ENCODE results near the gene EML3. TPM values are rescaled to one million over a fixed set of nuclear protein-coding genes. Genes with fewer than 3 reads are reported as not detected.

EML3 gene
- polyA plus RNA-seq, 1 donor from 2014 or later: 0.38 TPM

DNA sequence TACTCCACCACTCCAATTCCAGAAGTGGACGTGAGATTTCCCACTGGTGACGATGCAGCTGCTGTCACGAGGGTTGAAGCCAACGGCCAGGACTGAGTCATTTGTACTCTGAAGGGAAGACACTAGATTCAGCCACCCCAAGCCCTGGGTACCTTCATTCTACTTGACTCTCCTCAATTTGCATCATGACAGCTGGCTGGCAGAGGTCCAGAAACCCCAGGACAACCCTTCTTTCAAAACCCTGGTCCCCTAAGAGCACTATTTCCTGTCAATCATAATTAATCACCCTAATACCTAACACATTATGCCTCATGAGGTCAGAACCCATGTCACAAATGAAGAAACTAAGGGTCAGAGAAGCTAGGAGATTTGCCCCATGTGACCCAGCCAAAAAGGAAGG, 4.9 kb downstream of the EML3 start:
- Histone ChIP-seq H2AFZ (ENCODE audit: low read depth, low read length) (no peak overlapping the region), H3K79me2 (replicated peaks; ENCODE audit: insufficient read depth, low read length) (no peaks in the 10 kb centered on the region), H3K4me2 (ENCODE audit: low read length) (no peak overlapping the region), H3K9ac (ENCODE audit: low read length) (no peak overlapping the region), H3K4me3 (ENCODE audit: low read length) (no peak overlapping the region), H4K20me1 (ENCODE audit: insufficient read depth) (no peaks in the 10 kb centered on the region), H3K27ac (ENCODE audit: low read length) (no peak overlapping the region), H3K36me3 (ENCODE audit: insufficient read depth, low read length) (no peaks in the 10 kb centered on the region), H3K27me3 (ENCODE audit: insufficient read depth, low read depth, low read length) (peaks cover 8% of the 10 kb centered on the region), H3K9me2 (ENCODE audit: insufficient read depth, low read length) (no peaks in the 10 kb centered on the region), H3F3A (ENCODE audit: insufficient read depth, low read length, poor library complexity, severe bottlenecking) (no peaks in the 10 kb centered on the region), H3K9me3 (ENCODE audit: low read length) (no peaks in the 10 kb centered on the region)
- TF ChIP-seq EZH2 (IDR thresholded peaks at IDR 0.05; ENCODE audit: borderline replicate concordance, insufficient read depth, low read length, poor library complexity, severe bottlenecking): no peak
- no peak for TF ChIP-seq SMC3 (conservative IDR thresholded peaks at IDR 0.05; ENCODE audit: poor library complexity)
- TF ChIP-seq, protein P1, sequence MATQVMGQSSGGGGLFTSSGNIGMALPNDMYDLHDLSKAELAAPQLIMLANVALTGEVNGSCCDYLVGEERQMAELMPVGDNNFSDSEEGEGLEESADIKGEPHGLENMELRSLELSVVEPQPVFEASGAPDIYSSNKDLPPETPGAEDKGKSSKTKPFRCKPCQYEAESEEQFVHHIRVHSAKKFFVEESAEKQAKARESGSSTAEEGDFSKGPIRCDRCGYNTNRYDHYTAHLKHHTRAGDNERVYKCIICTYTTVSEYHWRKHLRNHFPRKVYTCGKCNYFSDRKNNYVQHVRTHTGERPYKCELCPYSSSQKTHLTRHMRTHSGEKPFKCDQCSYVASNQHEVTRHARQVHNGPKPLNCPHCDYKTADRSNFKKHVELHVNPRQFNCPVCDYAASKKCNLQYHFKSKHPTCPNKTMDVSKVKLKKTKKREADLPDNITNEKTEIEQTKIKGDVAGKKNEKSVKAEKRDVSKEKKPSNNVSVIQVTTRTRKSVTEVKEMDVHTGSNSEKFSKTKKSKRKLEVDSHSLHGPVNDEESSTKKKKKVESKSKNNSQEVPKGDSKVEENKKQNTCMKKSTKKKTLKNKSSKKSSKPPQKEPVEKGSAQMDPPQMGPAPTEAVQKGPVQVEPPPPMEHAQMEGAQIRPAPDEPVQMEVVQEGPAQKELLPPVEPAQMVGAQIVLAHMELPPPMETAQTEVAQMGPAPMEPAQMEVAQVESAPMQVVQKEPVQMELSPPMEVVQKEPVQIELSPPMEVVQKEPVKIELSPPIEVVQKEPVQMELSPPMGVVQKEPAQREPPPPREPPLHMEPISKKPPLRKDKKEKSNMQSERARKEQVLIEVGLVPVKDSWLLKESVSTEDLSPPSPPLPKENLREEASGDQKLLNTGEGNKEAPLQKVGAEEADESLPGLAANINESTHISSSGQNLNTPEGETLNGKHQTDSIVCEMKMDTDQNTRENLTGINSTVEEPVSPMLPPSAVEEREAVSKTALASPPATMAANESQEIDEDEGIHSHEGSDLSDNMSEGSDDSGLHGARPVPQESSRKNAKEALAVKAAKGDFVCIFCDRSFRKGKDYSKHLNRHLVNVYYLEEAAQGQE (IDR thresholded peaks at IDR 0.05; ENCODE audit: borderline replicate concordance): no peak
- no peak for TF ChIP-seq RAD21 (conservative IDR thresholded peaks at IDR 0.05)
- TF ChIP-seq TAF1 (IDR thresholded peaks at IDR 0.05; ENCODE audit: low read depth): no peak
- TF ChIP-seq MXI1 (conservative IDR thresholded peaks at IDR 0.05; ENCODE audit: poor library complexity, severe bottlenecking): no peak
- TF ChIP-seq, protein P2, sequence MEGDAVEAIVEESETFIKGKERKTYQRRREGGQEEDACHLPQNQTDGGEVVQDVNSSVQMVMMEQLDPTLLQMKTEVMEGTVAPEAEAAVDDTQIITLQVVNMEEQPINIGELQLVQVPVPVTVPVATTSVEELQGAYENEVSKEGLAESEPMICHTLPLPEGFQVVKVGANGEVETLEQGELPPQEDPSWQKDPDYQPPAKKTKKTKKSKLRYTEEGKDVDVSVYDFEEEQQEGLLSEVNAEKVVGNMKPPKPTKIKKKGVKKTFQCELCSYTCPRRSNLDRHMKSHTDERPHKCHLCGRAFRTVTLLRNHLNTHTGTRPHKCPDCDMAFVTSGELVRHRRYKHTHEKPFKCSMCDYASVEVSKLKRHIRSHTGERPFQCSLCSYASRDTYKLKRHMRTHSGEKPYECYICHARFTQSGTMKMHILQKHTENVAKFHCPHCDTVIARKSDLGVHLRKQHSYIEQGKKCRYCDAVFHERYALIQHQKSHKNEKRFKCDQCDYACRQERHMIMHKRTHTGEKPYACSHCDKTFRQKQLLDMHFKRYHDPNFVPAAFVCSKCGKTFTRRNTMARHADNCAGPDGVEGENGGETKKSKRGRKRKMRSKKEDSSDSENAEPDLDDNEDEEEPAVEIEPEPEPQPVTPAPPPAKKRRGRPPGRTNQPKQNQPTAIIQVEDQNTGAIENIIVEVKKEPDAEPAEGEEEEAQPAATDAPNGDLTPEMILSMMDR (IDR thresholded peaks at IDR 0.05; ENCODE audit: poor library complexity, severe bottlenecking): no peak
- no peak for TF ChIP-seq POLR2AphosphoS5 (IDR thresholded peaks at IDR 0.05)
- no peak for TF ChIP-seq EP300 (conservative IDR thresholded peaks at IDR 0.05; ENCODE audit: poor library complexity, severe bottlenecking)

GRCh38 chr11:62605902-62606301, 6.7 kb downstream of the EML3 start:
- H4K20me1 ChIP-seq (ENCODE audit: insufficient read depth): no peaks in the 10 kb centered on the region
- no peaks in the 10 kb centered on the region for H3K27me3 ChIP-seq (ENCODE audit: insufficient read depth, low read depth, low read length)
- H3K9ac ChIP-seq (ENCODE audit: low read length): no peak overlapping the region
- TF ChIP-seq MXI1 (conservative IDR thresholded peaks at IDR 0.05; ENCODE audit: poor library complexity, severe bottlenecking): no peak
- TF ChIP-seq POLR2AphosphoS5 (IDR thresholded peaks at IDR 0.05): no peak
- TF ChIP-seq RAD21 (conservative IDR thresholded peaks at IDR 0.05): no peak
- no peak for TF ChIP-seq TAF1 (IDR thresholded peaks at IDR 0.05; ENCODE audit: low read depth)
- TF ChIP-seq SMC3 (conservative IDR thresholded peaks at IDR 0.05; ENCODE audit: poor library complexity): no peak
- TF ChIP-seq EZH2 (IDR thresholded peaks at IDR 0.05; ENCODE audit: borderline replicate concordance, insufficient read depth, low read length, poor library complexity, severe bottlenecking): no peak
- TF ChIP-seq, protein P2 (IDR thresholded peaks at IDR 0.05; ENCODE audit: poor library complexity, severe bottlenecking): no peak
- TF ChIP-seq EP300 (conservative IDR thresholded peaks at IDR 0.05; ENCODE audit: poor library complexity, severe bottlenecking): no peak
- TF ChIP-seq, protein P1 (IDR thresholded peaks at IDR 0.05; ENCODE audit: borderline replicate concordance): no peak
- no peaks in the 10 kb centered on the region for H3K9me3 ChIP-seq (ENCODE audit: low read length)
- no peaks in the 10 kb centered on the region for H3K36me3 ChIP-seq (ENCODE audit: insufficient read depth, low read length)
- no peak overlapping the region for H2AFZ ChIP-seq (ENCODE audit: low read depth, low read length)
- no peak overlapping the region for H3K4me3 ChIP-seq (ENCODE audit: low read length)
- no peaks in the 10 kb centered on the region for H3K9me2 ChIP-seq (ENCODE audit: insufficient read depth, low read length)
- no peak overlapping the region for H3K4me2 ChIP-seq (ENCODE audit: low read length)
- peaks cover 5% of the 10 kb centered on the region for H3K79me2 ChIP-seq (replicated peaks; ENCODE audit: insufficient read depth, low read length)
- H3K27ac ChIP-seq (ENCODE audit: low read length): no peak overlapping the region
- no peaks in the 10 kb centered on the region for H3F3A ChIP-seq (ENCODE audit: insufficient read depth, low read length, poor library complexity, severe bottlenecking)
